NB4 (cell line): ENCODE results near the gene LPGAT1.

ENCODE experiments used
- DNase-seq: peaks from one replicate; pipeline ENCODE4 v3.0.0; 2010; ENCODE audit warnings: low read depth
- H3K4me3 ChIP-seq: one replicate; pipeline ENCODE4 v1.5.1; 2011; ENCODE audit warnings: mild to moderate bottlenecking, low read depth, low read length, moderate library complexity
- CTCF ChIP-seq: IDR thresholded peaks from one replicate; pipeline ENCODE4 v1.5.1; 2012; ENCODE audit warnings: low read depth, low read length
- MAX ChIP-seq: IDR thresholded peaks from 2 replicates; pipeline ENCODE4 v1.6.1; 2011; ENCODE audit warnings: low read depth, low read length
- MYC ChIP-seq: IDR thresholded peaks from 2 replicates; pipeline ENCODE4 v1.6.1; 2011; ENCODE audit warnings: low read depth, low read length
- POLR2A ChIP-seq: IDR thresholded peaks from 2 replicates; pipeline ENCODE4 v1.6.1; 2011; ENCODE audit warnings: mild to moderate bottlenecking; ENCODE audit not compliant: insufficient read length; ENCODE audit errors: extremely low read depth

Gene LPGAT1

GRCh38 chr1:211811848-211812247 lies 18.7 kb downstream of the LPGAT1 start:
- TF ChIP-seq MYC (no peak), MAX (no peak), CTCF (no peak), POLR2A (no peak)
- no peak for DNase-seq
- no peak overlapping the region for H3K4me3 ChIP-seq

GRCh38 chr1:211811126-211811525 lies 19.4 kb downstream of the LPGAT1 start:
- no peak for DNase-seq
- H3K4me3 ChIP-seq, result no peak overlapping the region
- TF ChIP-seq MAX (no peak), MYC (no peak), CTCF (no peak), POLR2A (no peak)

GRCh38 chr1:211808475-211808874 lies 22.1 kb downstream of the LPGAT1 start:
- no peak for TF ChIP-seq MYC
- no peak overlapping the region for H3K4me3 ChIP-seq
- no peak for DNase-seq

- H3K4me3 ChIP-seq, result no peak overlapping the region
- no peak for TF ChIP-seq POLR2A
- no peak for TF ChIP-seq MAX
- TF ChIP-seq MYC, result no peak
- TF ChIP-seq CTCF, result no peak
- no peak for DNase-seq
These were observed 25.6 kb downstream of the LPGAT1 start for GRCh38 chr1:211804915-211805314.

- H3K4me3 ChIP-seq, result no peak overlapping the region
- no peak for TF ChIP-seq MYC
- TF ChIP-seq MAX, result no peak
- no peak for TF ChIP-seq POLR2A
- no peak for DNase-seq
These were observed 29.5 kb downstream of the LPGAT1 start for GRCh38 chr1:211800925-211801607.

GRCh38 chr1:211797994-211798393 lies 32.6 kb downstream of the LPGAT1 start:
- H3K4me3 ChIP-seq, result no peak overlapping the region
- TF ChIP-seq POLR2A (no peak), CTCF (no peak)
- DNase-seq, result no peak

- TF ChIP-seq MYC (no peak), CTCF (no peak), POLR2A (no peak), MAX (no peak)
- no peak for DNase-seq
- no peak overlapping the region for H3K4me3 ChIP-seq
These were observed 38.6 kb downstream of the LPGAT1 start for GRCh38 chr1:211791979-211792378.
